Hepatocyte (in vitro differentiated cells): Measurements from ENCODE around the gene AUTS2. TPM values are rescaled to one million over a fixed set of nuclear protein-coding genes. Genes with fewer than 3 reads are reported as not detected.

Experiments used
- DNase-seq: peaks from one replicate; pipeline ENCODE4 v3.0.0-alpha.2; 2016; ENCODE audit warnings: low spot score
- H2AFZ ChIP-seq: fragments of 200-600 bp; sonication (generic); 2 replicates; pipeline ENCODE4 v1.6.0; 2016; ENCODE audit warnings: antibody characterized with exemption, mild to moderate bottlenecking
- H3K27ac ChIP-seq: fragments of 200-600 bp; sonication (generic); 2 replicates; pipeline ENCODE4 v1.5.1; 2016; ENCODE audit warnings: mild to moderate bottlenecking
- H3K27me3 ChIP-seq: fragments of 200-600 bp; sonication (generic); 2 replicates; pipeline ENCODE4 v1.6.1; 2016
- H3K36me3 ChIP-seq: fragments of 200-600 bp; sonication (generic); replicated peaks from 2 replicates; pipeline ENCODE4 v1.5.1; 2016; ENCODE audit warnings: low read depth; ENCODE audit not compliant: insufficient read depth
- H3K4me1 ChIP-seq: fragments of 200-600 bp; sonication (generic); 2 replicates; pipeline ENCODE4 v1.5.1; 2016; ENCODE audit warnings: mild to moderate bottlenecking, moderate library complexity; ENCODE audit not compliant: insufficient read depth
- H3K4me2 ChIP-seq: fragments of 200-600 bp; sonication (generic); 2 replicates; pipeline ENCODE4 v1.6.0; 2016
- H3K4me3 ChIP-seq: fragments of 200-600 bp; sonication (generic); 2 replicates; pipeline ENCODE4 v1.5.1; 2016; ENCODE audit warnings: mild to moderate bottlenecking
- H3K79me2 ChIP-seq: fragments of 200-600 bp; sonication (generic); 2 replicates; pipeline ENCODE4 v1.6.0; 2017; ENCODE audit warnings: mild to moderate bottlenecking
- H3K9me2 ChIP-seq: fragments of 200-600 bp; sonication (generic); replicated peaks from 2 replicates; pipeline ENCODE4 v1.6.0; 2017; ENCODE audit warnings: mild to moderate bottlenecking; ENCODE audit not compliant: insufficient read depth
- H3K9me3 ChIP-seq: fragments of 200-600 bp; sonication (generic); 2 replicates; pipeline ENCODE4 v1.5.1; 2016; ENCODE audit warnings: low read depth, mild to moderate bottlenecking
- H4K20me1 ChIP-seq: fragments of 200-600 bp; sonication (generic); 2 replicates; pipeline ENCODE4 v1.6.0; 2016; ENCODE audit warnings: mild to moderate bottlenecking; ENCODE audit not compliant: insufficient read depth, poor library complexity, severe bottlenecking
- EZH2 ChIP-seq: fragments of 200-600 bp; sonication (generic); IDR thresholded peaks from 2 replicates; pipeline ENCODE4 v1.6.1; 2016; ENCODE audit warnings: antibody characterized with exemption, mild to moderate bottlenecking, borderline replicate concordance
- EZH2phosphoT487 ChIP-seq: fragments of 200-600 bp; sonication (generic); IDR thresholded peaks from one replicate; pipeline ENCODE4 v1.6.1; 2018; ENCODE audit warnings: antibody characterized with exemption, mild to moderate bottlenecking, low read depth, moderate library complexity; ENCODE audit not compliant: unreplicated experiment, severe bottlenecking
- WGBS: methylation state at CpG from one replicate; pipeline ENCODE4 v1.1.6; 2016; ENCODE audit warnings: low lambda C conversion rate; ENCODE audit errors: missing lambda C conversion rate; 5-methylcytosine and 5-hydroxymethylcytosine counted together
- polyA plus RNA-seq: library from polyadenylated mRNA; unstranded; fragments of >200 nt; fragmentation: Nextera tagmentation; extraction: Ambion mirVana; gene quantifications from 2 replicates; pipeline ENCODE4 v1.2.1, GENCODE V29; 2016
- total RNA-seq: library from RNA; depleted of rRNA; stranded (reverse); fragments of >200 nt; gene quantifications from 2 replicates; pipeline ENCODE4 v1.2.3, GENCODE V29; 2014
- TF ChIP-seq, protein P1 (sequence below): fragments of 200-600 bp; sonication (generic); IDR thresholded peaks from 2 replicates; pipeline ENCODE4 v1.5.1; 2016; ENCODE audit warnings: antibody characterized with exemption, mild to moderate bottlenecking; ENCODE audit not compliant: poor library complexity

AUTS2 gene
- total and polyA plus RNA-seq, 2 experiments from 2014 or later, result 34.4 to 40.9 TPM

DNA sequence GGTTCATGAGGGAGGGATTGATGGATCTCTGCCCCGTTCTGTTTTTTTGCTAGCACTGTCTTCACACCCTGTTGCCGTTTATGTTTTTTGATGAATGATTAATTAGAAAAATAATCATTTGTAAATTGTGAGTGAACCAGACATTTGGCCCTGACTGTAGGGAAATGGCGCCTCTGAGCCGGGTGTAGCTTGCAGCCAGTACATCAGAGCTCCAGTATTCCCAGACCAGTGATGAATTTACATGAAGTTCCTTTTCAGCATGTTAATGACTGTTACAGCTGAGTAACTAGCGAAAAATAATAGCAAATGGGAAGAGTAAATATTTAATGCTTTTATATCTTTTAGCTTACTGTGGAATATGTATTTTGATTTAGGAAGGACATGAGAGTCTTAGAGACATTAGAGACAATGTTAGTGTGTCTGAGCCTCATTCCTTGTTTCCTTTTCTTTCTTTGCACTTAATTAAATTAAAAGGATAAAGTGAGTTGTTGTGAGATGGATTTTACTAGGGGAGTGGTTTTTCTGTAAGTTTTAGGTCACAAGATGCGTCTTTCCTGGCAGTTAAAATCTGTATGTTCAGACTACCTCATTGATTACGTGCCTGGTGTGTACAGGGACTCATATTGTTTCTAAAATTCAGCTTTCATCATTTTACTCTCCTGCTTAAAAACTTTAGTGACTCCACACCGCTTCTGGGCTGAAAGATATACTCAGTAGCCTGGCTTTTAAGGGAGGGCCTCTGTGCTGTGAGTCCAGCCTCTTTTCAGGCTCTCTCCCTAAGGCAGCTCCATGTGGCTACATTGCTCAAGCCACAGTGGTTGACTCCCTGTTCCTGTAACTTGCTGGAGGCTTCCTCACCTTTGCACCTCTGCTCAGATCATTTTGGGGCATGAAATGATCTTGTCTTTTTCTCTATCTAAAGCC, 86.4 kb downstream of the AUTS2 start:
- no peak for TF ChIP-seq EZH2phosphoT487
- TF ChIP-seq EZH2, result no peak
- TF ChIP-seq, protein P1, sequence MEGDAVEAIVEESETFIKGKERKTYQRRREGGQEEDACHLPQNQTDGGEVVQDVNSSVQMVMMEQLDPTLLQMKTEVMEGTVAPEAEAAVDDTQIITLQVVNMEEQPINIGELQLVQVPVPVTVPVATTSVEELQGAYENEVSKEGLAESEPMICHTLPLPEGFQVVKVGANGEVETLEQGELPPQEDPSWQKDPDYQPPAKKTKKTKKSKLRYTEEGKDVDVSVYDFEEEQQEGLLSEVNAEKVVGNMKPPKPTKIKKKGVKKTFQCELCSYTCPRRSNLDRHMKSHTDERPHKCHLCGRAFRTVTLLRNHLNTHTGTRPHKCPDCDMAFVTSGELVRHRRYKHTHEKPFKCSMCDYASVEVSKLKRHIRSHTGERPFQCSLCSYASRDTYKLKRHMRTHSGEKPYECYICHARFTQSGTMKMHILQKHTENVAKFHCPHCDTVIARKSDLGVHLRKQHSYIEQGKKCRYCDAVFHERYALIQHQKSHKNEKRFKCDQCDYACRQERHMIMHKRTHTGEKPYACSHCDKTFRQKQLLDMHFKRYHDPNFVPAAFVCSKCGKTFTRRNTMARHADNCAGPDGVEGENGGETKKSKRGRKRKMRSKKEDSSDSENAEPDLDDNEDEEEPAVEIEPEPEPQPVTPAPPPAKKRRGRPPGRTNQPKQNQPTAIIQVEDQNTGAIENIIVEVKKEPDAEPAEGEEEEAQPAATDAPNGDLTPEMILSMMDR, result no peak
- Histone ChIP-seq H3K27ac (no peak overlapping the region), H3K9me2 (no peaks in the 10 kb centered on the region), H3K4me2 (no peak overlapping the region), H3K27me3 (no peaks in the 10 kb centered on the region), H3K4me1 (peaks cover 15% of the 10 kb centered on the region), H3K36me3 (no peaks in the 10 kb centered on the region), H2AFZ (no peak overlapping the region), H3K9me3 (no peaks in the 10 kb centered on the region), H3K4me3 (no peak overlapping the region), H4K20me1 (peaks cover 7% of the 10 kb centered on the region), H3K79me2 (peaks cover 42% of the 10 kb centered on the region)
- WGBS, result 89% methylated on average over 8 of the region's 8 CpGs
- DNase-seq, result no peak

DNA sequence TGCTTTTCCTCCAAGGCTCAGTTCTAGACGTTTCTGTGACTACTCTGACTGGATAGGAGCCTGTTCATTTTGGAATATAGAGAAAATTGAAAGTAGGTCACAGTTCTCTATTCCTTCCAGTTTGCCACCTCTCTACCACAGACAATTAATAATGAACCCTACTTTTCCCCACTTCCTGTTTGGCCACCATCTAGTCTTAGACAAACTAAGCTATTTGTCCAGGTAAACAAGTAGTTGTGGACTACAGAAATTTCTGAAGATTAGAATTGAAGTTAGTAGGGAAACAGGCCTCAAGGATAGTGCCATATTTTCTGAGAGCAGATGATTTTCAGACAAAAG, 87.0 kb downstream of the AUTS2 start:
- H4K20me1 ChIP-seq, result peaks cover 7% of the 10 kb centered on the region
- 57% methylated on average over 1 of the region's 1 CpG for WGBS
- H3K36me3 ChIP-seq, result no peaks in the 10 kb centered on the region
- no peak overlapping the region for H2AFZ ChIP-seq
- no peak overlapping the region for H3K4me3 ChIP-seq
- no peak overlapping the region for H3K27ac ChIP-seq
- no peaks in the 10 kb centered on the region for H3K27me3 ChIP-seq
- no peak for TF ChIP-seq EZH2phosphoT487
- TF ChIP-seq, protein P1, result no peak
- TF ChIP-seq EZH2, result no peak
- H3K4me2 ChIP-seq, result no peak overlapping the region
- no peak for DNase-seq
- peaks cover 43% of the 10 kb centered on the region for H3K79me2 ChIP-seq
- no peaks in the 10 kb centered on the region for H3K9me3 ChIP-seq
- H3K9me2 ChIP-seq, result no peaks in the 10 kb centered on the region
- H3K4me1 ChIP-seq, result peaks cover 15% of the 10 kb centered on the region

DNA sequence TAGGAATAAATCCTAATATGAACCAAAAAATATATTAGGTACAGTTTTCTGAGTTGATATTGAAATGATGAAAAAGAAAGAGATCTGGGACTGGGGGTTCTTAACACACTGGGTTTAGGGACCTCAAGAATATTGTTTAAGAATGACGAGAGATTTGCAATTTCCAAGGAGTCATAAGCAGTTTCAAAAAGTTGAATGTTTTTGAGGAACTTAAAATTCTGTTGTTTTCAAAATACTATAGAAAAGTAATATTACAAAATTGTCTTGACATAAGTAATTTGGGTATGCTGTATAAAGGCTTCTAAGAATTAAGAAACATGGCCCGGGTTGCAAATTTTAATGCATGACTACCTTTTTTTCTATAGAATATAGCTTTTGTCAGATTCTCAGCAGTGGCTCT, 88.1 kb downstream of the AUTS2 start:
- Histone ChIP-seq H3K4me3 (no peak overlapping the region), H3K79me2 (peaks cover 32% of the 10 kb centered on the region), H3K9me2 (no peaks in the 10 kb centered on the region), H2AFZ (no peak overlapping the region), H3K27ac (no peak overlapping the region), H3K27me3 (no peaks in the 10 kb centered on the region), H3K36me3 (no peaks in the 10 kb centered on the region), H4K20me1 (peaks cover 7% of the 10 kb centered on the region), H3K4me1 (peaks cover 15% of the 10 kb centered on the region), H3K4me2 (no peak overlapping the region), H3K9me3 (no peaks in the 10 kb centered on the region)
- WGBS, result 98% methylated on average over 2 of the region's 2 CpGs
- no peak for DNase-seq
- TF ChIP-seq, protein P1, result no peak
- TF ChIP-seq EZH2 (no peak), EZH2phosphoT487 (no peak)
